SW480 (cell line): ENCODE measurements around the gene WSCD2.

Experiments
- DNase-seq: peaks from one replicate; pipeline ENCODE4 v3.0.0-alpha.2; 2016; ENCODE audit warnings: low spot score

The WSCD2 gene

GRCh38 chr12:108107293-108107692 lies 21.8 kb upstream of the WSCD2 start:
- no peak for DNase-seq

DNA sequence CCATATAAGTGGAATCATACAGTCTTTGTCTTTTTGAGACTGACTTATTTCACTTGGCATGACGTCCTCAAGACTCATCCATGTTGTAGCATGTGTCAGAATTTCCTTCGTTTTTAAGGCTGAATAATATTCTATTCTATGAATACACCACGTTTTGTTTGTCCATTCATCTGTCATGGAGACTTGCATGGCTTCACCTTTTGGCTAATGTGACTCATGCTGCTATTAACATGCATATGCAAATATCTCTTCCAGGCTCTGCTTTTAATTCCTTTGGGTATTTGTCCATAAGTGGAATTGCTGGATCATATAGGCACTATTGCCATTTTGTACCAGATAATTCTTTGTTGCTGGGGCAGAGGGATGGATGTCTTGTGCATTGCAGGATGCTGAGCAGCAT lies 19.6 kb upstream of the WSCD2 start:
- DNase-seq = no peak

GRCh38 chr12:108109954-108110353 lies 19.1 kb upstream of the WSCD2 start:
- no peak for DNase-seq

GRCh38 chr12:108110844-108111243 lies 18.2 kb upstream of the WSCD2 start:
- DNase-seq = no peak

DNA sequence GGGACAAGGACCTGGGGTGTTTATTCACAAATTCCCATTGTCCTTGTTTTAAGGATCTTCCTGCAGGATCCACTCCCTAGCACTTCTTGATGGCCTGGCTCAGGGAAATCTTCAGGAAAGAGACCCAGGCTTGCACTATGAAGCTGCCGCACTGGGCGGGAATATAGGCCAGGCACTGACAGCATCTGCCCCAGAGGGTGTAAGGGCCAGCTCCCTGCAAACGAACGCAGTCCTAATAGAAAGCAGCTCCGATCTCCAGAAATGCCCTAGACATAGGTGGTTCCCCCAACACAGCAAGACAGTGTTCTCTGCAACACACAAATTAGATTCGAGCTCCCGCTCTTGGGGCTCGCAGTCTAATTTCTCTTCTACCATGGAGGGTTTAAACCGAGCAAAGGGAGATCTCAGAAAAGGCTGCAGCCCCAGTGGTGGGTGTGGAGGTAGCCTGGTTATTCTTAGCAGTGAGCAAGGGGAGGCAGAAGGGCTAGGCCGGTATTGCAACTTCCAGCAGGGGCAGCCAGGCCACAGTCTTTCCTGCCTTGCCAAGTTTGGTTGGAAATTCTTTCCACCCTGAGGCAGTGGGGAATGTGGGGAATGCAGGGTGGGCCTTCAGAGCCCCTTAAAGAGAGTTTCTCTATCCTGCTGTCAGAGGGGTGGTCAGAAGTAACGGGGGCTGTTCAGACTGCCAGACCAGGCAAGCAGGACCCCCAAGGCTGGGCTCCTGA lies 16.1 kb upstream of the WSCD2 start:
- DNase-seq = no peak

GRCh38 chr12:108115123-108116121 lies 13.7 kb upstream of the WSCD2 start:
- DNase-seq = no peak

- DNase-seq = no peak
Observed at GRCh38 chr12:108116254-108116653, 12.8 kb upstream of the WSCD2 start.

- DNase-seq = no peak
Observed at GRCh38 chr12:108116699-108117098, 12.4 kb upstream of the WSCD2 start.

DNA sequence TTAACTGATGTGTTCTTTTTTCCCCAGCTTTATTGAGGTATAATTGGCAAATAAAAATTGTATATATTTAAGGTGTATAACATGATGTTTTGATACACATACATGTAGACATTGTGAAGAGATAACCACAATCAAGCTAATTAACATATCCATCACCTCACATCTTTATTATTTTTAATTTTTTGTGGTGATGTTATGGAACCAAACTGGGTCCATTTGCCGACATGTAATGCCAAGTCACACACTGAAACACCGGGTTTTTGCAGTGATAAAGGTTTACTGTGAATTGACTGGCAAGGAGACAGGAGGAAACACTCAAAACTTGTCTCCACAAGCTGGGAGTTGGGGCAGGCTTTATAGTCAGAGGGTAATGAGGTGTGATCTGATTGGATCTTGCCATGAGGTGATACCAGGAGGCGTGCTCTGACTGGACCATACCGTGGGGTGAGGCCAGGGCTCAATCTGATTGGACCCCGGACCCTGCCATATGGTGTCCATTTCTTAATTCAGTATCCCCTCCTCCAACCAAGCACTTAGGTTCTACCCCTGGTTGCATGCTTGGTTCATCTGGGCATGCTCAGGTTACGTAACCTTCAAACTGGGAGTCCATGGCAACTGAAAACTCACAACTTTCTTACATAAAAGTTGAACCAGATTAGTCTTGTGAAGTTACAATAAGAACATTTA lies 11.8 kb upstream of the WSCD2 start:
- no peak for DNase-seq

DNA sequence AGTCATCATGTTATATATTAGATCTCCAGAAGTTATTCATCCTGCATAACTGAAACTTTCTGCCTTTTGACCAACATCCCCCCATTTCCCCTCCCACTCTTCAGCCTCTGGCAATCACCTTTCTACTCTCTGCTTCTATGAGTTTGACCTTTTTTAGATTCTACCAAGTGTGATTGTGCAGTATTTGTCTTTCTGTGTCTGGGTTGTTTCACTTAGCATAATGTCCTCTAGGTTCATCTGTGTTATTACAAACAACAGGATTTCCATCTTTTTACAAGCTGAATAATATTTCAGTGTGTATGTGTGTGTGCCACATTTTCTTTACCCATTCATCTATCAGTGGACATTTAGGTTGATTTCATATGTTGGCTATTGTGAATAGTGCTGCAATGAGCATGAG lies 11.2 kb upstream of the WSCD2 start:
- no peak for DNase-seq

DNA sequence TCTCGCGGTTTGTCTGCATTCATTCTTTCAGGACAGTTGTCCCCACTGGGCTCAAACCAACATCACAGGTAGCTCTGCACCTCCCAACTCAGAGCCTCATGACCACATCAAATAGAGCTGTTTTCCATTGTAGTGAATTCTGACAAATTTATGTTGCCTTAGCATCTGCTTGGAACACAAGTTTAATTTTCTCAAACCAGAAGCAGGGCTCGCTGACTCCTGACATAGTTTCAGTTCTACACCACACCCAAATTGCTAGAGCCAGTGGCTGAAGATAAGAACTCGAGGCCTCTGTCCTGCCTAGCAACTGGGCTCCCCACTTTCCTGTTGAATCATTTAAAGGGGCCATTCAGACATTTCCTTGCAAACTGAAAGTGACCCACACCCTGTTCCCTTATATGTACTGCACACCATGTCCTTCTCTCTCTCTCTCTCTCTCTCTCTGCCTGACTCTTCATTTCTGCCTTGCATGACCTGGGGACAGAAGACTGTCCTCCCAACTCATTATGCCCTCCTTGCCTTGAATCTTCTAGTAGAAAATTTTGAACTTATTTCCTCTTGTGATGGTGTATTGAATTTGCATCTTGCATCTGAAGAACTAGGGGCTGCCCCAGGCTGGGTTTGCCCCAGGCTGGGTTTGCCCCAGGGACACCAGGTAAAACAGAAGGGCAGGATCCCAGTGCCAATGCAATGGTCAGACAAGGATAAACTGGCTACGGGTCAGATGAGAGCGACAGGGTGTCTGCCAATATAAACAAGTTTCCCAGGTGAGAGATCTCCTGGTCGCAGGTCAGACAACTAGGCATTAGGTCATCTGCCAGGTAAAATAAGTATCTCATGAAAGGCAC lies 9.7 kb upstream of the WSCD2 start:
- DNase-seq = peak; percentile 51

GRCh38 chr12:108119974-108120862 lies 8.9 kb upstream of the WSCD2 start:
- DNase-seq = no peak

- no peak for DNase-seq
Observed at GRCh38 chr12:108120863-108121165, 8.3 kb upstream of the WSCD2 start.

DNA sequence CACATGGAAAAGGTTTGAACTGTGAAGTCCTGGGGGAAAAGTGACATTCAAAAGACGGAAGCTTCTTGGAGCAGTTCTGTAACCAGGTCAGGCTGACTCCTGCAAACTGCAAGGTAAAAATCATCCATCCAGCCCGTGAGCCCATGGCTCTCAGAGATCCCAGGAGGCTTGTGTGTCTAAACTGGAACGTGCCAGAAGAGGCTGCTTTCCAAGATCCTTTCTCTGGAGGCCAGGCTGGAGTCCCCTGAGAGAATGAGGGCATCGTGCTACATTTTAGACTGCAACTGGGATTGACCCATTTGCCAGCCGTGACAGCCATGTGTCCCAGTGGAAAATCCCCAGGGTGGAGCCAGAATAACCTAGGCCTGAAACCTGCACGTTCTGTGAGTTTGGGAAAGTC lies 7.8 kb upstream of the WSCD2 start:
- no peak for DNase-seq

DNA sequence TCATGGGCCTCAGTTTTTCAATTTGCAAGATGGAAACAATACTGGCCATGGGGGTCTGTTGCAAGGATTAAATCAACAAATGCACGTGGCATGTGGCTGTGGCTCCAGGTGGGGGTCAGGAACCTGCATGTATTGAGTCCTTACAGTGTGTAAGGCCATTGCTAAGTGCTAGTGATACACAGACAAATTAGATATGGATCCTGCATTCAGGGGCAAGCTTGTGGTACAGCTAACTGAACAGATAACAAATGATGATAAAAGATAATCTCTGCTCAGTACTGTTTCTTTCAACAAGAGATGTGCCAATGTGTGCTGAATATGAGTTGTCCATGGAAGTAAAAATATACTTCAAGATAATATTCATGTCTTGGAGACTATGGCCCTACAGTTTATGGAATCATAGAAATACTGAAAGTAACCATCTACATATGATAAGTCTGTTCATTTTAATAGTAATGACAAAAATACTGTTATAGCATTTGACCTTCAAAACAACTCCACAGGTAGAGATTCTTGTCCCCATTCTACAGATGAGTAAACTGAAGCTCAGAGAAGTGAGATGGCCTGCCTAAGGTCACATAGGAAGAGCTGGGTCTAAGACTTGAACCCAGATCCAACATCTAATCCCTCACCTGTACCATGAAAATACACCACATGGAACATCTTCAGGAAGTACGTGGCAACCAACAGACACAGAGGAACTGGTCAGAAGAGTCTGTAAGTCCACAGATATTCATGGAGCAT lies 7.2 kb upstream of the WSCD2 start:
- no peak for DNase-seq

DNA sequence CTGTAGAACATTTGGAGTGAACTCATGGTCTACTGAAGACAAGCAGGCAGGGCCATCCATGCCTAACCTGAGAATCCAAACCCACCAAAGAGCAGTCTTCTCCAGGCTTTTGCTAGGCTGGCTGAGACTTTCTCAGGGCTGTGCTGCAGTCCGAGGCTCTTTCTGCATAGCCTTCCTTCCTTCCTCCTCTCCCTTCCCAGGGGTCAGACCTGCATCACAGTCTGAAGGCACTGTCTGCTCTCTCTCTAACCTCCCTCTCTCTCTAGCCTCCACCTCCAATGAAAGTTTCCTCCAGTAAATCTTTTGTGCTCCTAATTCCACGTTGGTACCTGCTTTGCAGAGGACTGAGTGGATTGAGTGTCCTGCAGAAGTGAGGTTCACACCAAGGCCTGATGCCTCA lies 6.4 kb upstream of the WSCD2 start:
- DNase-seq = no peak

DNA sequence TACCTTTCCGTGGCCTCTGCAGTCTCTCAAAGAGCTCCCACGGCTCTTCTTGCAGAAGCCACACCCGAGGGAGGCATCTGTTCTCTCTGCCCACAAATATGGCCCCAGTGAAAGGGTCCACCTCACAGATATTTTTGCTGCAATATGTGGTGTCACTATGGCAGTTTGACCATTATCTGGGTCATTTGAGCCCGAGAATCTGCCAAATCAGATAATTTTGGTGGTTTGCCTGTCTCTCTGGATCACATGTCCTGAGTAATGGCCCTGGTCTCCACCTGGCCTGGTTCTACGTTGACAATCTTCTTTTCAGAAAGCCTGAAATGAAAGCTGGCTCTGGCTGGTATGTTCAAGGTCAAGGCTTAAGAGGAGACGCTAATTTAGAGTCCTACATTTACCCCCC lies 5.7 kb upstream of the WSCD2 start:
- no peak for DNase-seq

GRCh38 chr12:108125073-108125472 lies 4.0 kb upstream of the WSCD2 start:
- DNase-seq = no peak

GRCh38 chr12:108126212-108126611 lies 2.9 kb upstream of the WSCD2 start:
- DNase-seq = no peak

DNA sequence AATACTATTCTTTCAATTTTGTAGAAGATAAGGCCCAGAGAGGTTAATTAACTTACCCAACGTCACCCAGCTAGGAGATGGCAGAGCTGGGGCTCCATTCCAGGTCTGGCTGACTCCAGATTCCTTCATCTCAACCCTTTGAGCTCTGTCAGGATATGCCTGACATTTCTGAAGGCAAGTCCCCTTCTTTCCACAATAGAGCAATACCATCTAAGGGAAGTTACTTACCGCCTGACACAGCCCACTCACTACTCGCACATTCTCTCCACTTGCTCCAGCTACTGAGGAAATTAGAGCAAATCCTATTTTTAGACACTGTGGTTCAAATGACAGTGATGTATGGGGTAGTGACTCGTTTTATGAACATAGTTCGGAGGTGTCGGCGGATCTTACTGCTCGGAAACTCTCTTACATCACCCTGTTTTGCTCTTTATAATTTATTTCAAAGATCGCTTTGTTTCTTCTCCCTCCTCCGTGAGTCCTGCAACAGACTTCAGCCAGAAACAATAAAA lies 2.0 kb upstream of the WSCD2 start:
- DNase-seq = no peak
